Esophagus muscularis mucosa (tissue), 4 donors: Measurements from ENCODE around the gene RCE1. TPM values are rescaled to one million over a fixed set of nuclear protein-coding genes. Genes with fewer than 3 reads are reported as not detected.

ENCODE experiments used
- DNase-seq: peaks from one replicate; pipeline ENCODE4 v3.0.0-alpha.2; 2017; ENCODE audit errors: extremely low spot score
- H3K27ac ChIP-seq, 4 donors: fragments of 200-600 bp; sonication (generic); replicated peaks in 1 of 4; 1 replicate in 3 of 4; 2 replicates in 1 of 4; pipeline ENCODE4 v1.5.1; 2016 to 2019; ENCODE audit warnings: mild to moderate bottlenecking in 1 of 4
- H3K27me3 ChIP-seq, 4 donors: fragments of 200-600 bp; sonication (generic); one replicate each; pipeline versions ENCODE4 v1.5.1 to v1.6.0; 2016 to 2019
- H3K36me3 ChIP-seq, 4 donors: fragments of 200-600 bp; sonication (generic); one replicate each; pipeline ENCODE4 v1.5.1; 2016 to 2019
- H3K4me1 ChIP-seq, 4 donors: fragments of 200-600 bp; sonication (generic); one replicate each; pipeline ENCODE4 v1.5.1; 2016 to 2019
- H3K4me3 ChIP-seq, 4 donors: fragments of 200-600 bp; sonication (generic); 1 replicate in 2 of 4; 2 replicates in 2 of 4; pipeline ENCODE4 v1.5.1; 2016 to 2019; ENCODE audit warnings: mild to moderate bottlenecking in 4 of 4, moderate library complexity in 1 of 4
- H3K9me3 ChIP-seq, 4 donors: fragments of 200-600 bp; sonication (generic); 1 replicate in 3 of 4; 2 replicates in 1 of 4; pipeline ENCODE4 v1.5.1; 2016 to 2019
- EP300 ChIP-seq: sonication (generic); formaldehyde crosslinking; IDR thresholded peaks from one replicate; pipeline ENCODE4 v1.6.1; 2017; ENCODE audit warnings: antibody characterized with exemption
- POLR2A ChIP-seq: fragments of 450-650 bp; IDR thresholded peaks from one replicate; pipeline ENCODE4 v1.6.1; 2017; ENCODE audit warnings: antibody characterized with exemption, moderate library complexity, mild to moderate bottlenecking, low read depth
- POLR2AphosphoS5 ChIP-seq, 2 donors: sonication (generic); formaldehyde crosslinking; IDR thresholded peaks; one replicate each; pipeline ENCODE4 v1.6.1; 2017; ENCODE audit warnings: antibody characterized with exemption in 2 of 2
- WGBS: methylation state at CpG from one replicate; pipeline ENCODE4 v1.1.5; 2018; 5-methylcytosine and 5-hydroxymethylcytosine counted together
- intact Hi-C: fragments of 100-400 bp; cut with DNase I; formaldehyde crosslinking; loops from one replicate; pipeline ENCODE4 v1.15.1; 2023
- total RNA-seq, 4 donors: library from RNA; depleted of rRNA; stranded (reverse); fragments of >200 nt; gene quantifications; one replicate each; pipeline versions ENCODE4 v1.1.0 to v1.2.1, GENCODE V29; 2016
- TF ChIP-seq, protein P1 (sequence below), 3 experiments: fragments of 200-600 bp in 2 of 3; fragments of 450-650 bp in 1 of 3; sonication (generic) in 2 of 3; IDR thresholded peaks; one replicate each; pipeline ENCODE4 v1.5.1; 2017 to 2019; ENCODE audit warnings: antibody characterized with exemption in 3 of 3, mild to moderate bottlenecking in 2 of 3, moderate library complexity in 1 of 3

RCE1 gene
- total RNA-seq, 4 donors from 2014 or later, result 8.7 to 18.2 (median 13.0) TPM

DNA sequence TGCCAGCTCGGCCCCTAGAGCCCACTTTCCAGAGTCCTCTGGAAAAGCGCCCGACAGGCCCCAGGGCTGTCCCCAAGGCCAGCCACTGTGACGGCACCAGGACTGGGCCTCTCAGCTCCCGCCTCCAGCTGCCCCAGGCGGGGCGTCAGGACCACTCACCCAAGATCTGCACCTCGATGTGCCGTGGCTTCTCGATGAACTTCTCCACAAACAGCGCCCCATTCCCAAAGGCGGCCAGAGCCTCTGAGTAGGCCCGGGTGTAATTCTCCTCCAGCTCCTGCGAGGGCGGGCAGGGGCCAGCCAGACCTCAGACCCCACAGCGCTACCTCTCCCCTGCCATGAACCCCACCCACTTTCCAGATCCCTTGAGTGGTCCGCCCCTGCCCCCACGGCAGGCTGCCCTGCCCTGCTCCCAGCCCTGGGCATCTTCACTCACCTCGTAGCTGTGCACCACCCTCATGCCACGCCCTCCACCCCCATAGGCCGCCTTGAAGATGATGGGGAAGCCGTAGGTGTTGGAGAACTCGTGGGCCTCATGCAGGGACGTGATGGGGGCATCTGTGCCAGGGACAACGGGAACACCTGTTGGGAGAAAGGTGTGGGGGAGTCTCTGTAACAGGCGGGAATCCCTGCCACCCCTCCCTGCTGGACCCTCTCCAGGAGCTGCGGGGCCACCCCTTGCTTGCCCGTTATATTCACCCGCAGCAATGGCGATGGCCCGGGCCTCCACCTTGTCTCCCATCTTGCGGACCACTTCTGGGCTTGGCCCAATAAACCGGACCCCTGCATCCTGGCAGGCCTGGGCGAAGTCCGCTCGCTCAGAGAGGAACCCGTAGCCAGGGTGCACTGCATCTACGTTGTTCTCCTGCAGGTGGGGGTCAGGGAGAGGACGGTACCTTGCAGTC lies 27.6 kb downstream of the RCE1 start:
- DNase-seq, result no peak
- Histone ChIP-seq H3K27me3 (no peaks in the 10 kb centered on the region), H3K4me3 (no peak overlapping the region), H3K27ac (no peak overlapping the region), H3K9me3 (no peaks in the 10 kb centered on the region), H3K36me3 (peaks cover 0 to 32% (median 14%) of the 10 kb centered on the region in 4 donors), H3K4me1 (no peaks in the 10 kb centered on the region)
- TF ChIP-seq POLR2AphosphoS5 (IDR thresholded peaks at IDR 0.05) (no peak), EP300 (no peak), POLR2A (no peak)
- TF ChIP-seq, protein P1, sequence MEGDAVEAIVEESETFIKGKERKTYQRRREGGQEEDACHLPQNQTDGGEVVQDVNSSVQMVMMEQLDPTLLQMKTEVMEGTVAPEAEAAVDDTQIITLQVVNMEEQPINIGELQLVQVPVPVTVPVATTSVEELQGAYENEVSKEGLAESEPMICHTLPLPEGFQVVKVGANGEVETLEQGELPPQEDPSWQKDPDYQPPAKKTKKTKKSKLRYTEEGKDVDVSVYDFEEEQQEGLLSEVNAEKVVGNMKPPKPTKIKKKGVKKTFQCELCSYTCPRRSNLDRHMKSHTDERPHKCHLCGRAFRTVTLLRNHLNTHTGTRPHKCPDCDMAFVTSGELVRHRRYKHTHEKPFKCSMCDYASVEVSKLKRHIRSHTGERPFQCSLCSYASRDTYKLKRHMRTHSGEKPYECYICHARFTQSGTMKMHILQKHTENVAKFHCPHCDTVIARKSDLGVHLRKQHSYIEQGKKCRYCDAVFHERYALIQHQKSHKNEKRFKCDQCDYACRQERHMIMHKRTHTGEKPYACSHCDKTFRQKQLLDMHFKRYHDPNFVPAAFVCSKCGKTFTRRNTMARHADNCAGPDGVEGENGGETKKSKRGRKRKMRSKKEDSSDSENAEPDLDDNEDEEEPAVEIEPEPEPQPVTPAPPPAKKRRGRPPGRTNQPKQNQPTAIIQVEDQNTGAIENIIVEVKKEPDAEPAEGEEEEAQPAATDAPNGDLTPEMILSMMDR (IDR thresholded peaks at IDR 0.05), result no peak
- intact Hi-C loops, result no loop called here
- WGBS, result 95% methylated on average over 39 of the region's 39 CpGs

DNA sequence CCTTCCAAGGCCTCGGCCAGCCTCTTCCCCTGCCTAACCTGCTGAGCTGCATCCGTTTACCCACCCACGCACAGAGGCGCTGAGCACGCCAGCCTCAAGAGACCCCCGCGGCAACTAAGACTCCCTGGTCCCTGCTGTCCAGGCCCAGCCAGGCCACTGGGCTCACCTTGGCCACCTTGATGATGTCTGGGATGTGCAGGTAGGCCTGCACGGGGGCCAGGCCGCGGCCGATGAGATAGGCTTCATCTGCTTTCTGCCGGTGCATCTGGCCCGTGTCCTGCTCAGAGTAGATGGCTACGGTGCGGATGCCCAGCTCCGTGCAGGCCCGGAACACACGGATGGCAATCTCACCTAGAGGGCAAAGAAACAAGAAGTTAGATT lies 28.3 kb downstream of the RCE1 start:
- peaks cover 0 to 32% (median 14%) of the 10 kb centered on the region in 4 donors for H3K36me3 ChIP-seq
- TF ChIP-seq, protein P1 (IDR thresholded peaks at IDR 0.05), result no peak
- no peak for TF ChIP-seq POLR2AphosphoS5 (IDR thresholded peaks at IDR 0.05)
- no peak for TF ChIP-seq POLR2A
- no peak for TF ChIP-seq EP300
- 97% methylated on average over 8 of the region's 18 CpGs for WGBS
- DNase-seq, result no peak
- no peaks in the 10 kb centered on the region for H3K27me3 ChIP-seq
- no peak overlapping the region for H3K4me3 ChIP-seq
- intact Hi-C loops, result no loop called here
- no peaks in the 10 kb centered on the region for H3K9me3 ChIP-seq
- no peak overlapping the region for H3K27ac ChIP-seq
- H3K4me1 ChIP-seq, result no peaks in the 10 kb centered on the region

DNA sequence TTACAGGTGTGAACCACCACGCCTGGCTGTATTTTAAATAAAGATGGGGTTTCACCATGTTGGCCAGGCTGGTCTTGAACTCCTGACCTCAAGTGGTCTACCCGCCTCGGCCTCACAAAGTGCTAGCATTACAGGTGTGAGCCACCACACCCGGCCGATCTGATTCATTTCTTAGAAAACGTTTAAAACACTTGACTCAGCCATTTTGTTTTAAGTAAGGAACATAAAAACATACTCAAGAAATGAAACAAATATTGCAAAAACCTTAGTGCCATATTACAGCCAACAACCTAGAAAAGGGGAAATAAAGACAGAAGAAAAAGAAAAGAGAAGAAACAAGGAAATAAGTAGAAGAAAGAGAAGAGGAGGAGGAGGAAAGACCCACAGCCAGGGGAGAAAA lies 31.0 kb downstream of the RCE1 start:
- DNase-seq, result no peak
- 88% methylated on average over 6 of the region's 6 CpGs for WGBS
- no peaks in the 10 kb centered on the region for H3K27me3 ChIP-seq
- H3K27ac ChIP-seq, result no peak overlapping the region
- H3K9me3 ChIP-seq, result no peaks in the 10 kb centered on the region
- TF ChIP-seq POLR2A (no peak), EP300 (no peak), POLR2AphosphoS5 (IDR thresholded peaks at IDR 0.05) (no peak)
- TF ChIP-seq, protein P1 (IDR thresholded peaks at IDR 0.05), result no peak
- intact Hi-C loops, result no loop called here
- peaks cover 0 to 14% (median 11%) of the 10 kb centered on the region in 4 donors for H3K4me1 ChIP-seq
- peaks cover 0 to 25% (median 11%) of the 10 kb centered on the region in 4 donors for H3K36me3 ChIP-seq
- H3K4me3 ChIP-seq, result no peak overlapping the region

DNA sequence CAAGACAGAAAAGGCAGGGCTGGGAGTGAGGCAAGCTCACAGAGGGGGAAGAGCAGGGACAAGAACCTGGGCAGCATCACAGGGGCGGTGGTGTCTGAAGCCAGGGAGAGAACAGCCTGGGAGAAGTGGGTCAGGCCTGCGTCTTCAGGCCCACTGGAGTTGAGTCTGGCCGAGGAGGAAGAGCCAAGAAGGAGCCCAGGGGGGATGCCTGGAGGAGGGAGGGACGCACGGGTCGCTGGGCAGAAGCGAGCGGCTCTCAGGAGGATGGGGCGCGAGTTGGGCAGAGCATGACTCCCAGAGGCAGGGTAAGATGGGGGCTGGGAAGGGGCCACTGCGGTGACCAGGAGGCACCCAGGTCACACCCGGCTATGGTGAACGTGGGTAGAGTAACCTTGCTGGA lies 32.1 kb downstream of the RCE1 start:
- H3K27ac ChIP-seq, result no peak overlapping the region
- H3K36me3 ChIP-seq, result peaks cover 0 to 14% (median 7%) of the 10 kb centered on the region in 4 donors
- no peaks in the 10 kb centered on the region for H3K9me3 ChIP-seq
- H3K27me3 ChIP-seq, result no peaks in the 10 kb centered on the region
- no peak overlapping the region for H3K4me3 ChIP-seq
- no peak for DNase-seq
- TF ChIP-seq EP300, result no peak
- no peak for TF ChIP-seq POLR2AphosphoS5 (IDR thresholded peaks at IDR 0.05)
- TF ChIP-seq, protein P1 (IDR thresholded peaks at IDR 0.05), result no peak
- TF ChIP-seq POLR2A, result no peak
- intact Hi-C loops, result no loop called here
- WGBS, result 87% methylated on average over 13 of the region's 13 CpGs
- H3K4me1 ChIP-seq, result peaks cover 0 to 14% (median 12%) of the 10 kb centered on the region in 4 donors
